ENCODE results near the gene POP5.
"Not testable (repeated sequence)": the region's sequence is repeated elsewhere in the genome, so short reads cannot be mapped to it uniquely, and the experiment has no call there.

Gene POP5

GRCh38 chr12:120536064-120536791, 45.0 kb downstream of the POP5 start:
- DNase-seq (ENCODE audit: low spot score), result no peak

- peak; percentile 82 for DNase-seq (ENCODE audit: low spot score)
These were observed 46.2 kb downstream of the POP5 start for GRCh38 chr12:120534703-120535655.

- peak; percentile 93 for DNase-seq (ENCODE audit: low spot score)
These were observed 46.9 kb downstream of the POP5 start, which contains the start of gene RNF10 for GRCh38 chr12:120534203-120534702. Gene RNF10 (plus strand): TSS chr12:120534356. CDS start chr12:120534812, 456 bp downstream.

- DNase-seq (ENCODE audit: low spot score), result no peak
These were observed 48.4 kb downstream of the POP5 start for GRCh38 chr12:120532701-120533238.

- not testable (repeated sequence) for DNase-seq (ENCODE audit: low spot score)
These were observed 50.8 kb downstream of the POP5 start for GRCh38 chr12:120530418-120530761.

- peak; percentile 82 for DNase-seq (ENCODE audit: low spot score)
These were observed 51.4 kb downstream of the POP5 start for GRCh38 chr12:120529641-120530417.

- DNase-seq (ENCODE audit: low spot score), result peak; percentile 93
These were observed 52.2 kb downstream of the POP5 start, which contains the start of gene COQ5 for GRCh38 chr12:120528861-120529525. Gene COQ5 (minus strand): TSS chr12:120529158. CDS start chr12:120529141, 17 bp downstream.

All from LoVo (cell line).